ENCODE measurements around the gene CPNE4.
"Not testable (repeated sequence)": the region's sequence is repeated elsewhere in the genome, so short reads cannot be mapped to it uniquely, and the experiment has no call there.

Gene CPNE4

DNA sequence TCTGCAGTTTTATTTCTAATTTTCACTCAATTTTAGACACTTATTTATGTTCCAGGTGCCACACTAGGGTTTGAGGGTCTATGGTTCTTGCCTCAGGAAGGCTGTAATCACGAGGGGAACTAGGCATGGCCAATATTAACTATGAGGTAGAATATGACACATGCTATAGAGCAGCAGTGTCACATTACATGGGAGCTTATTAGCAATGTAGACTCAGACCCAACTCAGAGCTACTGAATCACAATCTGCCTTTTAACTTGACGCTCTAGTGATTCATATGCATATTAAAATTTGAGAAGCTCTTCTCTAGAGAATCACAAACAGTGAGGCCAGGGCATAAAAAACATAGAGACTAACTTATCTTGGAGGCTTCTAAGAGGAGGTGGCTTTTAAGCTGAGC, 499.2 kb downstream of the CPNE4 start:
- peak; percentile 9 for DNase-seq (ENCODE audit: low read depth)

- no peak for DNase-seq (ENCODE audit: low read depth)
Measured at GRCh38 chr3:131535131-131535530, 499.7 kb downstream of the CPNE4 start.

DNA sequence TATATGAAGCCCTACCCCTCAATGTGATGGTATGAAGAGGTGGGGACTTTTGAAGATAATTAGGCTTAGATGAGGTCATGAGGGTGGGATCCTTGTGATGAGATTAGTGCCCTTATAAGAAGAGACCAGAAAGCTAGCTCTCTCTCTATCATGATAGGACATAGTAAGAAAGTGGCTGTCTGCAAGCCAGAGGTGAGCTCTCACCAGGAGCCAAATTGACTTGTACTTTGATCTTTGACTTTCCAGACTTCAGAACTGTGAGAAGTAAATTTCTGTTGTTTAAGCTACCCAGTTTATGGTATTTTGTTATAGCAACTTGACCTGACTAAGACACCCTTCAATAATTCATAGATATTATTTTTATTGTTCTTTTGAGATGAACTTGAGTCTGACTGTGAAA, 502.2 kb downstream of the CPNE4 start:
- DNase-seq (ENCODE audit: low read depth), result no peak

GRCh38 chr3:131530843-131531242, 504.0 kb downstream of the CPNE4 start:
- DNase-seq (ENCODE audit: low read depth), result no peak

DNA sequence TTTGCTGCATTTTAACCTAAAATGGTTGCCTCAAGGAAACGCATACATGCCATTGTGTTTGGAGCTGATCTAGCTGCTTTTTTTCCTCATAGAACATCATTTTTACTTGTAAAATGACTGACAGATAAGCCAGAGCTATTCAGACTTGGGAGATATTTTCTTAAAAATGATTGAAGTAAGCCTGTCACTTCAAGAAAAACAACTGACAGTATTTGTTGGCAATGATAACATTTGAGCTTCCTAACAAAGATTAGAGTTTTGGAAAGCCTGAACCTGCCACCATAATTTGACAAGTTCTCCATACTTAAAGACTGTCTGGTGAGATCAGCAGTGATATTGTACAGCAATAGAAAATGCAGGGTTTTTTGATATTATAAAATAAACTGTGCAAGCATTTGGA, 504.4 kb downstream of the CPNE4 start:
- no peak for DNase-seq (ENCODE audit: low read depth)

GRCh38 chr3:131526801-131527347, 507.9 kb downstream of the CPNE4 start:
- peak; percentile 6 for DNase-seq (ENCODE audit: low read depth)

DNA sequence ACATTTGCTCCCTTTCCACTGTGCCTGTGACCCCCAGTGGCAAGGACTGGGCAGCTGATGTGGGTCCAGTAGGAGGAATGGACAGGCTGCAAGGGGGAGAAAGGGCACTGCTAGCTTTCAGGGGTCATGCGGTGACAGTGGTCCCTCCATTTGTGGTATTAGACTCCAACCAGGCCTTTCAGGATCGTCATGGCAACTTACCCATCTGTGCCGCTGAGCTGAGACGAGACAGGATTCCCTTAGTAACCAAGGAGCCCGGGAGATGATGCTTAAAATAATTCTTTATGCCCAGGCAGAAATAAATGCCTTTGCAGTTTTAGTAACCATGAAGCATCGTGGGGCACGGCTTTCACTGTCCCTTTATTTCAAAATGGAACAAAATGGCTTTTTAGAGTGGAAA, 516.1 kb downstream of the CPNE4 start:
- DNase-seq (ENCODE audit: low read depth), result no peak

GRCh38 chr3:131505421-131505820, 529.4 kb downstream of the CPNE4 start:
- no peak for DNase-seq (ENCODE audit: low read depth)

DNA sequence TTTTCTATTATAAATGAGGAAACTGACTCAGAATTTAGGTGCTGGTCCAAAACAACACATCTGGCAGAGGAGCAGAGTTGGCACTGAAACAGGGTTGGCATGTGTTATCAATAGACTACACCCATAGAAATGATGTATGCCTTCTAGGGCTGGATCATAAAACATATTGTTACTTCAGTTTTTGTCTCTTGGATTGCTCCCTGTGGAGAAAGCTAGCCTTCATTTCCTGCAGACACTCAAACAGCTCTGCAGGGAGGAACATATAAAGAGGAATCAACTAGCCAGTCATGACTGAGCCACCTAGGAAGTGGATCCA, 531.5 kb downstream of the CPNE4 start:
- no peak for DNase-seq (ENCODE audit: low read depth)

GRCh38 chr3:131502530-131503319, 532.1 kb downstream of the CPNE4 start, which contains the start of gene MRPL3:
TSS of gene MRPL3 (minus strand) at chr3:131502971. CDS start at chr3:131502821, 150 bp downstream.
- peak; percentile 54 for DNase-seq (ENCODE audit: low read depth)

DNA sequence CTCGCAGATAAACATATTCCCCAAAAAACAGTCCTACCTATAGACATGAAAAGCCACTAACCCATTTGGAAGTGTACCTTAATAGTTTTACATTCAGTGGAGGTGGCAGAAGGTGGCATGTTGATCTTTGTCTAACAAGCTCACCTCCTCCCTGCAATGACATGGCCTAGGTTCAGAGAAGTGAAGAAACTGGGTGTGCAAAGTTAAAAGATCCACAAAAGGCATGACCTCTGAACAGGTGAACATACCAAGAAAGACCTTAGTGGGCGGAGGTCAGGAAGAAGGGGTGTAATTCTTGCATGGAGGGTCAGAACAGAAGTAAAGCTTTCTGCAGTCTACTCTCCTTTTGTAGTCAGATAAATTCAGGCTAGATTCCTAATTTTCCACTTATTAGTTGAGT, 532.9 kb downstream of the CPNE4 start:
- DNase-seq (ENCODE audit: low read depth), result no peak

- no peak for DNase-seq (ENCODE audit: low read depth)
Measured at GRCh38 chr3:131494706-131495105, 540.1 kb downstream of the CPNE4 start.

DNA sequence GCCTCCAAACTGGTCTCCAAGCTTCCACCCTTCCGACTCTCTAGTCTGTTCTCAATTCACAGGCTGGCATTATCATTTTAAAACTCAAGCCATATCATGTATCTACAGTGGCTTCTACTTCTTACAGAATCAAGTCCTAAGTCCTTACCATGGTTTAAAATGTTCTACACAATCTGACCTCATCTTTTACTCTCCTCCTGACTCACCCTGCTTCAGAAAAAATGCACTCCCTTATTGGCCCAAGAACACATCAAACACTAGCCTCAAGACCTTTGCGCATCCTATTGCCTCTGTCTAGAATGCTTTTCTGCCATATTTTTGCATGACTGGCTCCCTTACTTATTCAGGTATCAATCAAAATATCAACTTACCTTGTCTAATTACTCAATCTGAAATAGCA, 543.0 kb downstream of the CPNE4 start:
- DNase-seq (ENCODE audit: low read depth), result no peak

DNA sequence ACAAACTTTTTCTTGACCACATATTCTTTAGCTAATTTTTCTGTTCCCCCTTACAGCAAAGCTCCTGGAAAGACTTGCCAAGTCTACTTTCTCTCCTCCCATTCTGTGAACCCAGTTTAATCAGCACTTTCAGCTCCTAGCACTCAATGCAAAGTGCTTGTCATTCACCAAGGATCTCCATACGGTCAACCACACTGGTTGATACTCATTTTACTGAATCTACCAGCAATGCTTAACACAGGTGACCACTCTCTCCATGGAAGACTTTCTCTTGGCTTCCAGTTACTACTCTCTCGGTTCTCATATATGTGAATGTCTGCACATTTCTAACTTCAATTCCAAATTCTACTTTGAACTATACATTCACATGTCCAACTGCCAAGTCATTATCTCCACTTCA, 543.7 kb downstream of the CPNE4 start:
- no peak for DNase-seq (ENCODE audit: low read depth)

DNA sequence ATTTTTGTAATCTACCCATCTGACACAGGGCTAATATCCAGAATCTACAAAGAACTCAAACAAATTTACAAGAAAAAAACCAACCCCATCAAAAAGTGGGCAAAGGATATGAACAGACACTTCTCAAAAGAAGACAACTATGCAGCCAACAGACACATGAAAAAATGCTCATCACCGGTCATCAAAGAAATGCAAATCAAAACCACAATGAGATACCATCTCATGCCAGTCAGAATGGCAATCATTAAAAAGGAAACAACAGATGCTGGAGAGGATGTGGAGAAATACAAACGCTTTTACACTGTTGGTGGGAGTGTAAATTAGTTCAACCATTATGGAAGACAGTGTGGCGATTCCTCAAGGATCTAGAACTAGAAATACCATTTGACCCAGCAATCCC, 548.3 kb downstream of the CPNE4 start:
- not testable (repeated sequence) for DNase-seq (ENCODE audit: low read depth)

- no peak for DNase-seq (ENCODE audit: low read depth)
Measured at GRCh38 chr3:131485119-131485518, 549.7 kb downstream of the CPNE4 start.

- no peak for DNase-seq (ENCODE audit: low read depth)
Measured at GRCh38 chr3:131484496-131485111, 550.2 kb downstream of the CPNE4 start.

Data from non-pigmented ciliary epithelial cell (primary cell).